K562 (cell line): ENCODE measurements around the gene PLXNB2. TPM values are rescaled to one million over a fixed set of nuclear protein-coding genes. Genes with fewer than 3 reads are reported as not detected.
A peak's percentile ranks its signal among the peaks of the same experiment; 100 is the strongest.

ENCODE experiments used
- KAT8 ChIP-seq: fragments of 450-650 bp; IDR thresholded peaks from 2 replicates; pipeline ENCODE4 v1.6.1; 2016; ENCODE audit warnings: low read depth, mild to moderate bottlenecking
- MEIS2 ChIP-seq: fragments of 450-650 bp; IDR thresholded peaks from 2 replicates; pipeline ENCODE4 v1.6.1; 2014; ENCODE audit warnings: mild to moderate bottlenecking; ENCODE audit not compliant: partially characterized antibody
- NCOA2 ChIP-seq, 2 experiments: fragments of 450-650 bp; IDR thresholded peaks; 2 replicates each; pipeline ENCODE4 v1.6.1; 2018; ENCODE audit warnings: mild to moderate bottlenecking in 2 of 2, moderate library complexity in 1 of 2; ENCODE audit not compliant: partially characterized antibody in 2 of 2
- TCF7 ChIP-seq: sonication (generic); IDR thresholded peaks from 2 replicates; pipeline ENCODE4 v1.6.1; 2016; ENCODE audit warnings: antibody characterized with exemption, borderline replicate concordance
- ZEB2 ChIP-seq: fragments of 450-650 bp; IDR thresholded peaks from 2 replicates; pipeline ENCODE4 v1.6.1; 2016
- ZNF239 ChIP-seq: fragments of 250-450 bp; sonication (Bioruptor Pico); IDR thresholded peaks from 2 replicates; pipeline ENCODE4 v1.4.0; 2020; ENCODE audit warnings: mild to moderate bottlenecking
- polyA plus RNA-seq, 8 experiments: library from polyadenylated mRNA; depleted of rRNA in 4 of 8; stranded (reverse) in 5 of 8; unstranded in 3 of 8; fragments of >200 nt; fragmentation: Nextera tagmentation in 2 of 8; fragmentation: Illumina TruSeq in 1 of 8; extraction: Ambion mirVana in 2 of 8; extraction: Trizol in 1 of 8; gene quantifications; 2 replicates each; pipeline versions ENCODE4 v1.2.1 to v1.2.3, GENCODE V29; 2011 to 2014; ENCODE audit warnings: inconsistent platforms in 1 of 8, missing spikeins in 1 of 8
- total RNA-seq, 7 experiments: library from RNA; depleted of rRNA in 6 of 7; stranded (reverse); fragments of >200 nt in 6 of 7; fragmentation: Illumina TruSeq in 2 of 7; extraction: Trizol in 2 of 7; gene quantifications; 2 replicates each; pipeline versions ENCODE4 v1.2.1 to v1.2.3, GENCODE V29; 2011 to 2021; ENCODE audit warnings: low replicate concordance in 1 of 7
- TF ChIP-seq, protein P1 (sequence below): sonication (generic); formaldehyde crosslinking; IDR thresholded peaks from 2 replicates; pipeline ENCODE4 v1.8.0; 2022; ENCODE audit warnings: mild to moderate bottlenecking, missing genetic modification reagents
- TF ChIP-seq, protein P2 (sequence below): fragments of 450-650 bp; IDR thresholded peaks from one replicate; pipeline ENCODE4 v1.6.1; 2018; ENCODE audit warnings: mild to moderate bottlenecking, moderate library complexity; ENCODE audit not compliant: partially characterized antibody
- TF ChIP-seq, protein P3 (sequence below): sonication (generic); formaldehyde crosslinking; IDR thresholded peaks from 2 replicates; pipeline ENCODE4 v1.8.0; 2022; ENCODE audit warnings: missing genetic modification reagents, mild to moderate bottlenecking, moderate library complexity, borderline replicate concordance
- TF ChIP-seq, protein P4 (sequence below): fragments of 250-450 bp; sonication (Bioruptor Pico); IDR thresholded peaks from 2 replicates; pipeline ENCODE4 v1.4.0; 2020
- TF ChIP-seq, protein P5 (sequence below), 2 experiments: IDR thresholded peaks; 2 replicates each; pipeline ENCODE4 v1.6.1; 2012; ENCODE audit warnings: improper control_type of control experiment in 2 of 2, low read depth in 2 of 2, low read length in 2 of 2, borderline replicate concordance in 1 of 2

PLXNB2 gene
- total and polyA plus RNA-seq, 9 of the 15 experiments (the other 6 are each of a cell fraction or from before 2014, with no cell fraction given): 0.15 to 45.1 (median 13.6) TPM

DNA sequence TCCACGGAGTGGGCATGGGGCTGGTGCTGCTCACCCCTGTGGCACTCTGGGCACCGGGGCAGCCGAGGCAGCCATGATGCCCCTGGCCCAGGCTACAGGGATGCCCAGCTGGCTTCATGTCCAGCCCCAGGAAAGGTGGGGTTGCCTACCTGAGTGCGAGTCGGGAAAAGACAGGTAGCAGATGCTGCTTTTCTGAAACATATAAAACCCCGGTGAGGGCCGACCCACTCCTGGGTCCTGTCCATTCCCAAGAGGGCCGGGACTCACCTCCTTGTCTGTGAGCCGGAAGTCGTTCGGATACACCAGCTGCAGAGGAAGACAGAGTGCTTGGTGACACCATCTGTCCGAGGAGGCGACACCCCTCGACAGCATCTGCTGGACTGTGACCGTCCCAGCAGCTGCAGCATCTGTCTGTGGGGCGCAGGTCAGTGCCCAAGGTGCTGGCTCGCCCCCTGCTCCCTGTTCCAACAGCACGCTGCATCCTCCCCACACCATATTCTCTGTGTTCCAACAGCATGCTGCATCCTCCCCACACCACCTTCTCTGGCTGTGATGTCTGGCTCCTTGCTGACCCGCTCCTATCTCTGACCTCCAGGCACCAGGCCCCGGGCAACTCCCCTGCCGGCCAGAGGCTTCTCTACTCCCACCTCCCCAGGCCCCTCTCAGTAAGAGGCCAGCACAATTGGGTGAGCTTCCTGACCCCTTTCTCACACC, 11.4 kb upstream of the PLXNB2 start (continued):
- TF ChIP-seq, protein P1, sequence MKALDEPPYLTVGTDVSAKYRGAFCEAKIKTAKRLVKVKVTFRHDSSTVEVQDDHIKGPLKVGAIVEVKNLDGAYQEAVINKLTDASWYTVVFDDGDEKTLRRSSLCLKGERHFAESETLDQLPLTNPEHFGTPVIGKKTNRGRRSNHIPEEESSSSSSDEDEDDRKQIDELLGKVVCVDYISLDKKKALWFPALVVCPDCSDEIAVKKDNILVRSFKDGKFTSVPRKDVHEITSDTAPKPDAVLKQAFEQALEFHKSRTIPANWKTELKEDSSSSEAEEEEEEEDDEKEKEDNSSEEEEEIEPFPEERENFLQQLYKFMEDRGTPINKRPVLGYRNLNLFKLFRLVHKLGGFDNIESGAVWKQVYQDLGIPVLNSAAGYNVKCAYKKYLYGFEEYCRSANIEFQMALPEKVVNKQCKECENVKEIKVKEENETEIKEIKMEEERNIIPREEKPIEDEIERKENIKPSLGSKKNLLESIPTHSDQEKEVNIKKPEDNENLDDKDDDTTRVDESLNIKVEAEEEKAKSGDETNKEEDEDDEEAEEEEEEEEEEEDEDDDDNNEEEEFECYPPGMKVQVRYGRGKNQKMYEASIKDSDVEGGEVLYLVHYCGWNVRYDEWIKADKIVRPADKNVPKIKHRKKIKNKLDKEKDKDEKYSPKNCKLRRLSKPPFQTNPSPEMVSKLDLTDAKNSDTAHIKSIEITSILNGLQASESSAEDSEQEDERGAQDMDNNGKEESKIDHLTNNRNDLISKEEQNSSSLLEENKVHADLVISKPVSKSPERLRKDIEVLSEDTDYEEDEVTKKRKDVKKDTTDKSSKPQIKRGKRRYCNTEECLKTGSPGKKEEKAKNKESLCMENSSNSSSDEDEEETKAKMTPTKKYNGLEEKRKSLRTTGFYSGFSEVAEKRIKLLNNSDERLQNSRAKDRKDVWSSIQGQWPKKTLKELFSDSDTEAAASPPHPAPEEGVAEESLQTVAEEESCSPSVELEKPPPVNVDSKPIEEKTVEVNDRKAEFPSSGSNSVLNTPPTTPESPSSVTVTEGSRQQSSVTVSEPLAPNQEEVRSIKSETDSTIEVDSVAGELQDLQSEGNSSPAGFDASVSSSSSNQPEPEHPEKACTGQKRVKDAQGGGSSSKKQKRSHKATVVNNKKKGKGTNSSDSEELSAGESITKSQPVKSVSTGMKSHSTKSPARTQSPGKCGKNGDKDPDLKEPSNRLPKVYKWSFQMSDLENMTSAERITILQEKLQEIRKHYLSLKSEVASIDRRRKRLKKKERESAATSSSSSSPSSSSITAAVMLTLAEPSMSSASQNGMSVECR (CRISPR knock-in tag): no peak
- TF ChIP-seq, protein P2, sequence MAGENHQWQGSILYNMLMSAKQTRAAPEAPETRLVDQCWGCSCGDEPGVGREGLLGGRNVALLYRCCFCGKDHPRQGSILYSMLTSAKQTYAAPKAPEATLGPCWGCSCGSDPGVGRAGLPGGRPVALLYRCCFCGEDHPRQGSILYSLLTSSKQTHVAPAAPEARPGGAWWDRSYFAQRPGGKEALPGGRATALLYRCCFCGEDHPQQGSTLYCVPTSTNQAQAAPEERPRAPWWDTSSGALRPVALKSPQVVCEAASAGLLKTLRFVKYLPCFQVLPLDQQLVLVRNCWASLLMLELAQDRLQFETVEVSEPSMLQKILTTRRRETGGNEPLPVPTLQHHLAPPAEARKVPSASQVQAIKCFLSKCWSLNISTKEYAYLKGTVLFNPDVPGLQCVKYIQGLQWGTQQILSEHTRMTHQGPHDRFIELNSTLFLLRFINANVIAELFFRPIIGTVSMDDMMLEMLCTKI: no peak
- 0 out of 2 replicates have a peak, but pooled peaks have one; percentile 29 for TF ChIP-seq TCF7
- TF ChIP-seq, protein P3, sequence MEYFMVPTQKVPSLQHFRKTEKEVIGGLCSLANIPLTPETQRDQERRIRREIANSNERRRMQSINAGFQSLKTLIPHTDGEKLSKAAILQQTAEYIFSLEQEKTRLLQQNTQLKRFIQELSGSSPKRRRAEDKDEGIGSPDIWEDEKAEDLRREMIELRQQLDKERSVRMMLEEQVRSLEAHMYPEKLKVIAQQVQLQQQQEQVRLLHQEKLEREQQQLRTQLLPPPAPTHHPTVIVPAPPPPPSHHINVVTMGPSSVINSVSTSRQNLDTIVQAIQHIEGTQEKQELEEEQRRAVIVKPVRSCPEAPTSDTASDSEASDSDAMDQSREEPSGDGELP (CRISPR knock-in tag): peak; percentile 65; the same call in 1 of the 2 replicates
- no peak for TF ChIP-seq ZNF239 (CRISPR knock-in tag)
- TF ChIP-seq, protein P4, sequence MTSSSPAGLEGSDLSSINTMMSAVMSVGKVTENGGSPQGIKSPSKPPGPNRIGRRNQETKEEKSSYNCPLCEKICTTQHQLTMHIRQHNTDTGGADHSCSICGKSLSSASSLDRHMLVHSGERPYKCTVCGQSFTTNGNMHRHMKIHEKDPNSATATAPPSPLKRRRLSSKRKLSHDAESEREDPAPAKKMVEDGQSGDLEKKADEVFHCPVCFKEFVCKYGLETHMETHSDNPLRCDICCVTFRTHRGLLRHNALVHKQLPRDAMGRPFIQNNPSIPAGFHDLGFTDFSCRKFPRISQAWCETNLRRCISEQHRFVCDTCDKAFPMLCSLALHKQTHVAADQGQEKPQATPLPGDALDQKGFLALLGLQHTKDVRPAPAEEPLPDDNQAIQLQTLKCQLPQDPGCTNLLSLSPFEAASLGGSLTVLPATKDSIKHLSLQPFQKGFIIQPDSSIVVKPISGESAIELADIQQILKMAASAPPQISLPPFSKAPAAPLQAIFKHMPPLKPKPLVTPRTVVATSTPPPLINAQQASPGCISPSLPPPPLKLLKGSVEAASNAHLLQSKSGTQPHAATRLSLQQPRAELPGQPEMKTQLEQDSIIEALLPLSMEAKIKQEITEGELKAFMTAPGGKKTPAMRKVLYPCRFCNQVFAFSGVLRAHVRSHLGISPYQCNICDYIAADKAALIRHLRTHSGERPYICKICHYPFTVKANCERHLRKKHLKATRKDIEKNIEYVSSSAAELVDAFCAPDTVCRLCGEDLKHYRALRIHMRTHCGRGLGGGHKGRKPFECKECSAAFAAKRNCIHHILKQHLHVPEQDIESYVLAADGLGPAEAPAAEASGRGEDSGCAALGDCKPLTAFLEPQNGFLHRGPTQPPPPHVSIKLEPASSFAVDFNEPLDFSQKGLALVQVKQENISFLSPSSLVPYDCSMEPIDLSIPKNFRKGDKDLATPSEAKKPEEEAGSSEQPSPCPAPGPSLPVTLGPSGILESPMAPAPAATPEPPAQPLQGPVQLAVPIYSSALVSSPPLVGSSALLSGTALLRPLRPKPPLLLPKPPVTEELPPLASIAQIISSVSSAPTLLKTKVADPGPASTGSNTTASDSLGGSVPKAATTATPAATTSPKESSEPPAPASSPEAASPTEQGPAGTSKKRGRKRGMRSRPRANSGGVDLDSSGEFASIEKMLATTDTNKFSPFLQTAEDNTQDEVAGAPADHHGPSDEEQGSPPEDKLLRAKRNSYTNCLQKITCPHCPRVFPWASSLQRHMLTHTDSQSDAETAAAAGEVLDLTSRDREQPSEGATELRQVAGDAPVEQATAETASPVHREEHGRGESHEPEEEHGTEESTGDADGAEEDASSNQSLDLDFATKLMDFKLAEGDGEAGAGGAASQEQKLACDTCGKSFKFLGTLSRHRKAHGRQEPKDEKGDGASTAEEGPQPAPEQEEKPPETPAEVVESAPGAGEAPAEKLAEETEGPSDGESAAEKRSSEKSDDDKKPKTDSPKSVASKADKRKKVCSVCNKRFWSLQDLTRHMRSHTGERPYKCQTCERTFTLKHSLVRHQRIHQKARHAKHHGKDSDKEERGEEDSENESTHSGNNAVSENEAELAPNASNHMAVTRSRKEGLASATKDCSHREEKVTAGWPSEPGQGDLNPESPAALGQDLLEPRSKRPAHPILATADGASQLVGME: no peak
- TF ChIP-seq KAT8: no peak
- TF ChIP-seq, protein P5, sequence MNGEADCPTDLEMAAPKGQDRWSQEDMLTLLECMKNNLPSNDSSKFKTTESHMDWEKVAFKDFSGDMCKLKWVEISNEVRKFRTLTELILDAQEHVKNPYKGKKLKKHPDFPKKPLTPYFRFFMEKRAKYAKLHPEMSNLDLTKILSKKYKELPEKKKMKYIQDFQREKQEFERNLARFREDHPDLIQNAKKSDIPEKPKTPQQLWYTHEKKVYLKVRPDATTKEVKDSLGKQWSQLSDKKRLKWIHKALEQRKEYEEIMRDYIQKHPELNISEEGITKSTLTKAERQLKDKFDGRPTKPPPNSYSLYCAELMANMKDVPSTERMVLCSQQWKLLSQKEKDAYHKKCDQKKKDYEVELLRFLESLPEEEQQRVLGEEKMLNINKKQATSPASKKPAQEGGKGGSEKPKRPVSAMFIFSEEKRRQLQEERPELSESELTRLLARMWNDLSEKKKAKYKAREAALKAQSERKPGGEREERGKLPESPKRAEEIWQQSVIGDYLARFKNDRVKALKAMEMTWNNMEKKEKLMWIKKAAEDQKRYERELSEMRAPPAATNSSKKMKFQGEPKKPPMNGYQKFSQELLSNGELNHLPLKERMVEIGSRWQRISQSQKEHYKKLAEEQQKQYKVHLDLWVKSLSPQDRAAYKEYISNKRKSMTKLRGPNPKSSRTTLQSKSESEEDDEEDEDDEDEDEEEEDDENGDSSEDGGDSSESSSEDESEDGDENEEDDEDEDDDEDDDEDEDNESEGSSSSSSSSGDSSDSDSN (IDR thresholded peaks at IDR 0.05; ENCODE audit: borderline replicate concordance in 1 of 2, low read depth in 2 of 2, low read length in 2 of 2): 0 out of 4 replicates have a peak, but pooled peaks of 1 of the 2 experiments have one; percentile 46
- no peak for TF ChIP-seq NCOA2 (IDR thresholded peaks at IDR 0.05; ENCODE audit: partially characterized antibody in 2 of 2)
- TF ChIP-seq ZEB2: no peak
- peak; percentile 40 for TF ChIP-seq MEIS2
